SK-N-SH (cell line): Measurements from ENCODE around the gene LIPN.

Experiments used
- CTCF ChIP-seq: fragments of 200-600 bp; sonication (generic); IDR thresholded peaks from 2 replicates; pipeline ENCODE4 v1.6.1; 2017; ENCODE audit warnings: antibody characterized with exemption, mild to moderate bottlenecking, moderate library complexity
- ELF1 ChIP-seq: IDR thresholded peaks from 2 replicates; pipeline ENCODE4 v1.4.0; 2012
- GABPA ChIP-seq: IDR thresholded peaks from 2 replicates; pipeline ENCODE4 v1.4.0; 2012; ENCODE audit warnings: low read depth, mild to moderate bottlenecking
- MEF2A ChIP-seq: IDR thresholded peaks from 2 replicates; pipeline ENCODE4 v1.4.0; 2012; ENCODE audit warnings: low read depth, borderline replicate concordance
- PBX3 ChIP-seq: IDR thresholded peaks from 2 replicates; pipeline ENCODE4; 2012
- POLR2AphosphoS5 ChIP-seq: IDR thresholded peaks from 2 replicates; pipeline ENCODE4 v1.6.1; 2012; ENCODE audit warnings: low read depth, low read length
- RAD21 ChIP-seq: IDR thresholded peaks from 2 replicates; pipeline ENCODE4 v1.6.1; 2012; ENCODE audit warnings: mild to moderate bottlenecking, low read length
- RXRA ChIP-seq: IDR thresholded peaks from 2 replicates; pipeline ENCODE4 v1.4.0; 2012; ENCODE audit warnings: low read depth, mild to moderate bottlenecking, borderline replicate concordance

GRCh38 chr10:88800152-88801125 is 40.6 kb downstream of the LIPN start:
- TF ChIP-seq RXRA = no peak
- no peak for TF ChIP-seq RAD21
- no peak for TF ChIP-seq CTCF
- TF ChIP-seq POLR2AphosphoS5 = no peak
- TF ChIP-seq GABPA = no peak
- no peak for TF ChIP-seq ELF1
- TF ChIP-seq MEF2A = no peak
- TF ChIP-seq PBX3 = peak; percentile 3; the same call in 1 of the 2 replicates
